NCI-H2107 (cell line): ENCODE results near the gene FAM9C.
"Not testable (repeated sequence)": the region's sequence is repeated elsewhere in the genome, so short reads cannot be mapped to it uniquely, and the experiment has no call there.

Source experiments
- DNase-seq: peaks from one replicate; lab custom pipeline; 2025; lab: John Stamatoyannopoulos, UW

FAM9C gene

DNA sequence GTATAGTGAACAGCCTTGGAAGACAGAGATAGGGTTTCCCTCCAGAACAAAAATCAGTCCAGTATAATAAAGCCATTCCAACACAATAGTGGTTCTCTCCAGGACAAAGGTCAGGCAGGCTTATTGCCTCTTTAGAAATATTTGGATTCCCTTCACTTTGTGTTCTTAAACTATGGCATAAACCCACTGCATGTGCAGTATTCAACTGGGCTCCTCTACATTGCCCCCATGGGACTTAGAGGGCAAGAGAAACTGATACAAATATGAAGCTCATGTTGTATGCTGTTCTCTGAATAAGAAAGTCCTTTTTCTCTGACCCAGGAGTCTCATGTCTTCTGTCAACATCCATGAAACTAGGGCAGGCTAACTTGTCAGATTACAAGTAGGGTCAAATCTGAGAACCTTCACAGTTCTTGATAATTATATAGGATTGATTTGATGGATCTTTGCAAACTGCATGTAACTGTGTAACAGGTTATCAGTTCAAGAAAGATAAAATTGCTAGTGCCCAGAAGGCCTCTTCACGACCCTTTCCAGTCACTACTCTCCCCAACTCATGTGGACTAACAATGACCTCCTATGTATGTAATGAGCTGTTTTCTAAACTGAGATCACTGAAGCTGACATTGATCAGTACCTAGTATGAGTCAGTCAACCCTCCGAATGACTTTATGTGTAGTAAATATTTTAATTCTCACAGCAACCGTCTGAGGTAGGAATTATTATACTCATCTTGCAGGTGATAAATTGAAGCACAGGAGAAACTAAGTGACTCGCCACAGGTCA is 31.9 kb upstream of the FAM9C start:
- DNase-seq = no peak

DNA sequence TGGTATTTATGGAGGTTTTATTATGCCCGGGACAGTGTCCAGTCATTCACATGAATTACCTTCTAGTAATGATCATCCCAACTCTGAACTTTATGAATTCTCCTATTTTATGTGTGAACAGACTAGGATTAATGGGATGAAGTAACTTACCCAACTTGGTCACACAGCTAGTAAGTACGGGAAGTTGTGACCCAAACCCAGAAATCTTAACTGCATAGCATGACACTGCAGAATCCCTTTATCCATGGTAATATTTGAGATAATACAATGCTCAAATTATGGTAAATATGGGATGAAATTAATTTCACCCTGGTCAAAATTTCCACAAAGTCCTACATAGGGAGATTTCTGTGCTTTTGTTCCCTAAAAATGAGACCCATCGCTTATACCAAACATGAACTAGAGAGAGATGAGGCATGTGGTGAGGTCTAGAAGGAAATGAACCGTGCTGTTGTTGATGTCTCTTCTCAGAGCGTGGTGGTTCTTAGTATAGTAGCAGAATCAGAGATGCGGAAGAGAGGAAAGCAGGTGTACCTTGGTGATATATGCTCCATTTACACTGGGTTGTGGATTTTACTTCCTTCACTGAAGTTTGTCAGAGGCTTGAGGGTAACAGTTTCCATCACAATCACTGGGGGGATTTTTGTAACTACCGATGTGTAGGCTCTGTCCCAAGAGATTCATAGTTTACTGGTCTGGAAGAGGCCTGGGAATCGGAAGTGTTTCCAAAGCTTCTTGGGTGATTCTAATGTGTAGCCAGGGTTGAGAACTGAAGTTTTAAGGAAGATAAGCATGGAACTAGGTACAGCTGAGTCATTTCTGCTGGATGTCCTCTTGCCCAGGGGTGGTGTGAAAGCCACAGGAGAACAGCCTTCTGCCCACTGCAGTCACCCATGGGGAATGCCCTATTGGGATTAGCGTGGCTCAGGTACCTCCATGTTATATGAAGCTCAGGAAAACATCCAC is 30.2 kb upstream of the FAM9C start:
- DNase-seq = no peak

DNA sequence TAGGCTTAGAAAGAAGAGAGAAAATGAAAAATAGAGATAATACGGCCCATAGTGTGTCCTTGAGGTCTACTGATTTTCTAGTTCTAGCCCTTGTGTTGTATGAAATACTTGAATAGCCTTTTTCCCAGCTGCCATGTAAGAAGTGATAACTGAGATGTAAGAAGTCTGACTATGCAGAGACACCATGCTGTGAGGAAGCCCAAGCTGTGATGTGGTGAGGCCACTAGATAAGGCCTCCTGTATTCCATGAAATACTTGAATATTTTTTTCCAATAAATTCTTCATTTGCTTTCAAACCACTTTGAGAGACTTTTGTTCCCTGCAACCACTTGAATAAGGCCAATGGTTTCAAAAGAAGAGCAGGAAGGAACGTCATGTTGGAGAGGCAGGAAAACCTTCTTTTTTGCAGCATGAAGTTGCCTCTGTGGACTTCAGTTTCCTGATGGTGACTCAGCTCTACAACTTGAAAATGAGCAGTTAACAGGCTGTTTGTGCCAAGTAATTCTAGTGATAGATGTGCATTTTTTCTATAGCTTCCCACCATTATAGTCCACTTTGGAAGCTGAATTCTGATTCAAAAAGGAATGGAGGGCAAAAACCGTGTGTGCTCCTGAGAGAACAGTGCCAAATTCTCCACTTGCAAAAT is 25.5 kb upstream of the FAM9C start:
- DNase-seq = no peak

DNA sequence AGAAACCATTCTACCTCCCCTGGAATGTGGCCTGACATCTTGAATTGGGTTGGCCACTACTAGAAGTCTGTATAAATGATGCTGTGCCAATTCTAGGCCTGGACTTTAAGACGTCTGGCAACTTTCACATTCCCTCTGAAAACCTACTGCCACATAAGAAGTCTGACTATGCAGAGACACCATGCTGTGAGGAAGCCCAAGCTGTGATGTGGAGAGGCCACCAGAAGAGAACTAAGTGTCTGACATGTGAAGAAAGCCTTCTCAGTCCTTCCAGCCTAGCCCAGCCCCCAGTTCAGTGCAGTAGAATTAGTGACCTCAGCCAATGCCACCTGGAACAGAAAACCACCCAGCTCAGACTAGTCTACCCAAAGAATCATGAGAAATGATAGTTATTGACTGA is 24.2 kb upstream of the FAM9C start:
- no peak for DNase-seq

DNA sequence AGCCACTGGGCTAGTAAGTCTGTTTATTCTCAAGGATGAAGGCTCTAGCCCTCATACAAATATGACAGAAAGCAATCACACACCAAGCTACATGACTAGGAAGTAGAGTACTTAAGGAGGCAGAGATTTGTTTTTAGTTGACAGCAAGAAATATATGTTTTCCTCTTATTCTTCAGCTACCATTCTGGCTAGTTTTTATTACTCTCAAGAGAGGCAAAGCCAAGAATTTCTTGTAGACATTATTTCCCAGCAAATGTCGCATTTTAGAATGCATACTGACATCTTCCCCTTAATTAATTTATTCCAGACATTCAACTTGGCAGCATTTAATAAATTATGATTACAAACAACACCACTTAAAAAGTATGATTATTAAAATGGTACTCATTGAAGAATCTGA is 23.4 kb upstream of the FAM9C start:
- no peak for DNase-seq

DNA sequence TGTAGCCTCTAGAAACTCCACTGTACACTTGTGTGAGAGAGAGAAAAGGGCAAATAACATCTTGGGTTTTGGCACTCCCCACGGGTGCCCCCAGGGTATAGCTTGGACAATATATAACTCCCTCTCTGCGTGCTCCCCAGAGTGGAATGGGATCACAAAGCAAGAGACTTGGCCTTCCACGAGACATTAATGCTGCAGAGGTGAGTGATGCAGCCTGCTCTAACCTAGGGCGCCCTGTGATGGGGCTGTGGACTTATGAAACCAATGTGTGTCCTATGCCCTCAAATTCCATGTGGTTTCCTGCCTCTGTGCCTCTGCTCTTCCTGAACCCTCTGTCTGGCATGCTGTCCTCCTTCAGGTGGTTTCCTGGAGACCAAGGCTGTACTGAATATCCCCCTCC is 22.0 kb upstream of the FAM9C start:
- DNase-seq = no peak

DNA sequence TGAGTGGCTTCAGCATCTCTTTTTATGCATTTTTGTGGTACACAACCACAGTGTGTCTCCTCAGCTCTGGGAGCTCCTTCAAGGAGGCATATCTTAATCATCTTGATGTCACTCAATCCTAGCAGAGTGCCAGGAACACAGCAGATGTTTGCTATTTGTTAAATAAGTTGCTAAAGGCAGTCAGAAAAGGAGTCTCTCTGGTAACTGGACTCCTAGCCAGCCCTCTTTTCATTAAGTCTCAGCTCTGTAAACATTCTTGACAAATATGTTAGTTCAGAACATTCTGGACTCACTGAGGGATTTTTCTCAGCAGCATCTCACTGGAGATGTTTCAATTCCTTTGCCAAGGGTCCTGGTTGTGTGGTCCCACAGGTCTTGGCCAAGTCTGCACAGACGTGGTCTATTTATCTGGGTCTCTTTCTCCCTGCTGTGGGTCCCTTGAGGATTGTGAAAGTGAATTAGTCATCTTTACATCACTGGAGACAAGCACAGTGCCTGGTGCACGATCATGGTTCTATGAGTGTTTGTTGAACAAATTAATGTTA is 20.3 kb upstream of the FAM9C start:
- no peak for DNase-seq

DNA sequence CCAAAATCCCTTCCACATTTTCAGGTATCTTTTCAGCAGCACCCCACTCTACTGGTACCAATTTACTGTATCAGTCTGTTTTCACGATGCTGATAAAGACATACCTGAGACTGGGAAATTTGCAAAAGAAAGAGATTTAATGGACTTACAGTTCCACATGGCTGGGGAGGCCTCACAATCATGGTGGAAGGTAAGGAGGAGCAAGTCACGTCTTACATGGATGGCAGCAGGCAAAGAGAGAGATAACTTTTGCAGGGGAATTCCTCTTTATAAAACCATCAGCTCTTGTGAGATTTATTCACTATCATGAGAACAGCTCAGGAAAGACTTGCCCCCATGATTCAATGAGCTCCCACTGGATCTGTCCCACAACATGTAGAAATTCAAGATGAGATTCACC is 18.7 kb upstream of the FAM9C start:
- not testable (repeated sequence) for DNase-seq

DNA sequence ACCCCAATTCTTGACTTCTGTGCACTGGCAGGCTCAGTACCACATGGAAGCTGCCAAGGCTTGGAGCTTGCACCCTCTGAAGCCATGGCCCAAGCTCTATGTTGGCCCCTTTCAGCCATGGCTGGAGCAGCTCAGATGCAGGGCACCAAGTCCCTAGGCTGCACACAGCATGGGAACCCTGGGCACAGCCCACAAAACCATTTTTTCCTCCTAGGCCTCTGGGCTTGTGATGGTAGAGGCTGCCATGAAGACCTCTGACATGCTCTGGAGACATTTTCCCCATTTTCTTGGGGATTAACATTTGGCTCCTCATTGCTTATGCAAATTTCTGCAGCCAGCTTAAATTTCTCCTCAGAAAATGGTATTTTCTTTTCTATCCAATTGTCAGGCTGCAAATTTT is 17.9 kb upstream of the FAM9C start:
- DNase-seq = not testable (repeated sequence)

DNA sequence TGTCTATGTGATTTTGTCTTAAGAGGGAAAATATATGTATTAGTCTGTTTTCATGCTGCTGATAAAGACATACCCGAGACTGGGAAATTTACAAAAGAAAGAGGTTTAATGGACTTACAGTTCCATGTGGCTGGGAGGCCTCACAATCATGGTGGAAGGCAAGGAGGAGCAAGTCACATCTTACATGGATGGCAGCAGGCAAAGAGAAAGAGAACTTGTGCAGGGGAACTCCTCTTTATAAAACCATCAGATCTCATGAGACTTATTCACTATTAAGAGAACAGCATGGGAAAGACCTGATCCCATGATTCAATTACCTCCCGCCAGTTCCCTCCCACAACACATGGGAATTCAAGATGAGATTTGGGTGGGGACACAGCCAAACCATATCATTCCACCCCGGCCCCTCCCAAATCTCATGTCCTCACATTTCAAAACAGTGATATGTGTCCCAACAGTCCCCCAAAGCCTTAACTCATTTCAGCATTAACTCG is 16.8 kb upstream of the FAM9C start:
- not testable (repeated sequence) for DNase-seq

DNA sequence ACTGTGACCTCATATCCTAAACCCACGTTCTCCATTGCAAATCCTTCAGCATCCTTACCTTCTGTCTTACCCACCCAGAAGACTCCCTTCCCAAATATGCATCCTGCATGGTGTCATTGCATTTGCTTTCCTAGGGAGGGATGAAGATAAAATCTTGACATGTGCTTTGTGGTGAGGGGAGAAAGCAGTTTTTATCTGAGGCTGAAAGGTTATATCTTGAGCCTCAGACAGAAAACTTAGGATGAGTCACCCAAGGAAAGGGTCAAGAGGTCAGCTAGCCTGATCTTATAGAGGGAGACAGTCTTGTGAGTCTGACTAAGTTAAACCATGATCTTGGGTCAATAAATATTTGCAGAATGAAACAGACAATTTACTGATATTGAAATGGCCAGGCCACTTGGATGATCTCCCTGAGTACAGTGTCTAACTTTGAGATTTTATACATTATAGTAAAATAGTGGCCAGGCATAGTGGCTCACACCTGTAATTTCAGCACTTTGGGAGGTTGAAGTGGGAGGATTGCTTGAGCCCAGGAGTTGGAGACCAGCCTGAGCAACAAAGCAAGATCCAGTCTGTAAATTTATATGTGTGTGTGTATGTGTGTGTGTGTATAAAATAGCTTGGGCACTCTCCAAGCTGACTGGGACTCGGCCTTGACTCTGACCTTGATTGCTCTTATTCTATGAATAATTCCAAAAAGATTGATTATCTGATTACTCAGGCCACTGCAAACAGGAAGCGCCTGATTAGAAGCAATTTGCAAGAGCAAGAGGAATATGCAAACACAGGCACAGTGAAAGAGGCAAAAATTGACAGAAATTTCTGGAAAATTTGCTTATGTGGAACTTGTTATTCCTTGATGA is 15.4 kb upstream of the FAM9C start:
- no peak for DNase-seq

DNA sequence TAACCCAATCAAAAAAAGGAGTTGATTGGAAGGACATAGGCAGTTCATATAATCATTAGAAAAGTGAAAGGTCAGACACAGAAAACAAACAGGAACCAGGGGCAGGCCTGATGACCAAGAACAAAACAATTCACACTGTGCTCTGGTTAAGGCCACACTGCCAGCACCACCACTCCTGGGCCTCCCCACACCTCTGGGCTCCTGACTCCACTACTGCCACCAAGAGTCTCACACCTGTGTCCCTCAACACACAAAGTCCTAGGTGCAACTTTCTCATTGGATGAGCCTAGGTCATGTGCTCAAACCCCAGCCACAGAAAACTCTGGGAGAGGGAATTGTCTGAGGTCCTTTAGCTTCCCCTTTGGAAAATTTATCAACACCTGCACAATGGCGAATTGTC is 11.1 kb upstream of the FAM9C start:
- DNase-seq = no peak

DNA sequence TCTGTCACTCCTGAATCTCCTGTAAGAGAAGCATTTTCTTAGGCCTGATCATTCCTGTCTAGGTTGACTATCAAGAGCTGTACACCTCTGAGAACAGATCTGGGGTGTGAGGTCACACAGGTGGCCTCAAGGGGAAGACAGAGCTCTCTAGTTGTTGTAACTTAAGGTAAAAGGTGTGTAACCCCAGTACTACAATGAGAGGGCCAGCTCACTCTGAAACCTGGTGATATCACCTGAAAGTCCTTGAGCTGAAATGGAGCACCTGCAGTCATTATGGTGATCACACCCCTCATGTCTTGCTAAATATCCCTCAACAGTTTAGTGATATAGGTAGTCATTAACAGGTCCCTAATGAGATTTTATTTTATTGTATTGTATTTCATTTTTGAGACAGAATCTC is 8.8 kb upstream of the FAM9C start:
- no peak for DNase-seq

DNA sequence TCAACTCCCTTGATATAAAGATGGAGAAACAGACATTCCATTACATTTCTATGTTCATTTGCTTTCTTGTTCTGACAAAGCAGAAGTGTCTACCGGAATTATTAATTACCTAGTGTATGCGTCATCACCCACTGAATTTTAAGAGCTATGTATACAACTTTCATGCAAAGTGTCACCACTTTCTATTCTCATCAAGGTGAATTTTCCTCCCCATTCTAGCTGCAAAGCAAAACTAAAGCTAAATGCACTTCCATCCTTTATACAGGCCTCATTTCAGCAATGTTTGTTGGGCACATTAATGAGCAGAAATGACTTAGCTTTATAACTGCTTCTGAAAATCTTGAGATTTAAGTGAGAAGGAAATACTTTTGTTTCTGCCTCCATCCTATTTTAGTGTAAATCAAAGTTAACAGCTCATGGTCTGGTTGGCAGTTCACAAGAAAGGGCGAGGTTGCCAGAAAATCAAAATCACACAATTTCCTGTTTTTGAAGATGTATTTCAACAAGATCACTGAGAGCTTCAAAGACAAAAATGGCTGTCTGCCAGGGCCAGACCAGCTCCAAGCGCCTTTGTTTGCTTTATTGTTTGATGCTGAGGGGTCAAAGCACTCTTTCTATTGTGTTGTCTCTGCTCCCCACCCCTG is 7.2 kb upstream of the FAM9C start:
- no peak for DNase-seq

DNA sequence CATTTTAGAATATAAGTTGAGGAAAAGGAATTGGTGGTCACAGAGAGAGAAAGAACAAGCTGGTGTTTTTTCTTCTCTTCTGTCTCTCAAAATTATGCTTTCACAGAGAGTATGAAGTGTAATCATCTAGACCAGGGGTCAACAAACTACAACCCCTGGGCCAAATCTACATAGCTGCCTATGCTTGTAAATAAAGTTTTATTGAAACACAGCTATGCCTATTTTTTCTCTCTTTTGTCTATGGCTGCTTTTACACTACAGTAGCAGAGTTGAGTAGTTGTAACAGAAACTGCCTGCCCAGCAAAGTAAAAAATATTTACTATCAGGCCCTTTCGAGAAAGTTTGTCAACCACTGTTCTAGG is 6.7 kb upstream of the FAM9C start:
- no peak for DNase-seq

DNA sequence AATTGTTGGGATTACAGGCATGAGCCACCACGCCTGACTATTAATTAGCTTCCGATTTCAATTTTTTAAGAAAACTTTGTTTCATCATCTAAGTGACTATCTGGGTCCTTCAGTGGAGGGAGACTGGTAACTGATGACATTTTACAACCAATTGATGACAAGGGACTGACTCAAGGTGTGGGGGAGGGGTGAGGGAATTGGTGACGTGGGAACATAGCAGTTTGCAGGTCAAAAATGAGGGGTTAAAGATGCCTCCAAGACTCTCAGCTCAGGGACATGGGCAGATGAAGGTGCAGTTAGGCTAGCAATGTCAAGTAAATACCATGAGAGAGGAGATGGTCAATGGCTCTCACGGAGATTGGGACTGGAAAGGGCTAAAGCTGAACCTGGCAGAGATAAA is 5.7 kb upstream of the FAM9C start:
- DNase-seq = no peak

DNA sequence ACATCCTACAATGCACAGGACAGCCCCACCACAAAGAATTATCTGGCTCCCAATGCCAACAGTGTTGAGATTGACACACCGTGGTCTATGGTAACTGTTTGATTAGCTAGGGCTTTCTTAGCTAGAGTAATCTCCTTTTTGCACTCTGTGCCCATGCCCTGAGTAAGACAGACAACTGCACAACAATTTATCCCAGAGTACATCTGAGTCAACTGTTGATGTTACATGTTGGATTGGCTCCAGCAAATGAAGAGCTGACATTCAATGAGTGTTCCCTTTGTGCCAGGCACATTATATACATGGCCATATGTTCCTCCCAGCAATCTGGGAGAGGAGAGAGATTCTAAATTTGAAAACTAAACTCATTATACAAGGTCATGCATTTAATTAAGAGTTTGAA is 3.9 kb upstream of the FAM9C start:
- DNase-seq = no peak

DNA sequence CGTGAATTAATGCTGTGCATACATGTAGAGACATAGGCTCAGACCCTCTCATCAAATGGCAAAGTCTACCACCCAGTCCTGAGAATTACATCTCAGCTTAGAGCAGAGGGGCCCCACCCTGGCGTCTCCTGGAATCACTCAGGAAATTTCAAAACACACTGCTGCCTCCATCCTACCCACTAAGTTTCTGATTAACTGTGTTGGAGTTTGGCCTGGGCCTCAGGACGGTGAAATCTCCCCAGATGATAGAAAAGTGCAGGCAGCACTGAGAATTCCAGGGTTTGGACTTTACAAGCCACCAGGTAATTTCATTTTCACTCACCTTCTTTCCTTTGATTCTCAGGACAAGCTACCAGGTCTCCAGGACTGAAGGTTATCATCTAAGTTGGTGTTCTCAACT is 3.3 kb upstream of the FAM9C start:
- DNase-seq = no peak

DNA sequence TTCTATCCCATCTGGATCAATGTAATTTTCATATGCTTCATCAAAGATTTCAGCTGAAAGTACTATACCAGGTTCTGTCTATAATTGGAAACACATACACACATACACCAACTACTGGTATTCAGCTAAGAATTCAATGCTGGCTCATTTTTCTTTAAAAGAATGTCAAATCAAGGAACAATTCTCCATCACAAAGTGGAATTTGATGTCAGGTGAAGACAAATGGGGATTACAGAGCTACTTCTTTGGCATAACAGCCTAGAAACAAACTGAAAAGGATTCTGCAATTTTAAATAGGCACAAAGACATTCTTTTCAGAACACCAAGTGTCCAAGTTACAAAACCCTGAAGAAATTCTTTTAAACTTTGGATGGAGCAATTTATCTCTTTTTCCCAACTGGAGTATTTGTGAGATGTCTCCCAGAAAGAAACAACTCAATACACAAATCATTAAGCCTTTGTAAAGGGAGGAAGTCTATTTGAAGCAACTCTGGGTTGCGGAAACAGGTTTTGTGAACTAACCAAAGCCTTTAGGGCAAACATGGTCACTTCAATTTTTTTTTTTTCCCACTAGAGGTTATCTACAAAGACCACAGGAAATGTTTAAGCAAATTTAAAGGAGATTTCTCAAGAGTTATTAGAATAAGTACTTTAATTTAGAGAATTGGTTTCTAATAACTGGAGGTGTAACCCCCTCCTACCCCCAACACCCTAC is 1.9 kb upstream of the FAM9C start:
- no peak for DNase-seq

DNA sequence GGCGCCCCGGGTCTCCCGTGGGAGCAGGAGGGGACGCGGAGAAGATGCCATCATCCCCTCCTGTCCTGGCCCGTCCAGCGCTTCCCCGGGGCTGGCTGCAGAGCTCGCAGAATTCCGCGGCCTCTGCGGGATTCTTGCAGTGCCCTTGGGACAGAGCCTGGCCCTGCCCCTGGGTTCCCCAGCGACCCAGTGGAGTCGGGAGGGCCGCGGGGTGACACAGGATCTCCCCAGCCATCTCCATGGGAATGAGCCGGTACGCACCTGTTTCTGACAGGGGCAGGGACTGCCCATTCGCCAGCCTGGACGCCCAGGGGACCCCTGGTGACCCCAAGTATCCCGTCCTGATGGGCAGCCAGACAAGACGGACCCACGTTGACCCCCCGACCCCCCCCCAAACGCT is 482 bp downstream of the FAM9C start:
- DNase-seq = no peak
